ENCODE results near the gene ADAM22. TPM values are rescaled to one million over a fixed set of nuclear protein-coding genes. Genes with fewer than 3 reads are reported as not detected.
A peak's percentile ranks its signal among the peaks of the same experiment; 100 is the strongest.

Gene ADAM22
- total and polyA plus RNA-seq, 2 experiments from 2014 or later: 1.6 to 9.8 TPM

GRCh38 chr7:87926581-87927461 lies 7.2 kb upstream of the ADAM22 start:
- H3K79me2 ChIP-seq: no peaks in the 10 kb centered on the region
- no peak overlapping the region for H3K4me3 ChIP-seq
- no peaks in the 10 kb centered on the region for H3K36me3 ChIP-seq (replicated peaks; ENCODE audit: insufficient read depth, low read depth)
- H4K20me1 ChIP-seq (ENCODE audit: insufficient read depth, poor library complexity, severe bottlenecking): no peaks in the 10 kb centered on the region
- H3K27ac ChIP-seq: peak overlapping the region; percentile 94
- peak; percentile 71 for DNase-seq (ENCODE audit: low spot score)
- no peaks in the 10 kb centered on the region for H3K9me3 ChIP-seq (ENCODE audit: low read depth)
- no peaks in the 10 kb centered on the region for H3K9me2 ChIP-seq (replicated peaks; ENCODE audit: insufficient read depth)
- TF ChIP-seq CTCF (IDR thresholded peaks at IDR 0.05; ENCODE audit: poor library complexity) (peak; percentile 28), EZH2 (IDR thresholded peaks at IDR 0.05; ENCODE audit: borderline replicate concordance) (no peak)
- H3K27me3 ChIP-seq: peaks cover 3% of the 10 kb centered on the region
- H3K4me2 ChIP-seq: peak overlapping the region; percentile 23
- H2AFZ ChIP-seq: peak overlapping the region; percentile 40
- H3K4me1 ChIP-seq (ENCODE audit: insufficient read depth): no peaks in the 10 kb centered on the region
- WGBS (ENCODE audit: low lambda C conversion rate, missing lambda C conversion rate): 51% methylated on average over 6 of the region's 6 CpGs

GRCh38 chr7:87933605-87933952 lies 472 bp upstream of the ADAM22 start:
- Histone ChIP-seq H3K4me2 (peak overlapping the region; percentile 99), H3K9me3 (ENCODE audit: low read depth) (no peaks in the 10 kb centered on the region), H4K20me1 (ENCODE audit: insufficient read depth, poor library complexity, severe bottlenecking) (no peaks in the 10 kb centered on the region), H3K9me2 (replicated peaks; ENCODE audit: insufficient read depth) (no peaks in the 10 kb centered on the region), H3K79me2 (peaks cover 2% of the 10 kb centered on the region), H3K4me1 (ENCODE audit: insufficient read depth) (no peaks in the 10 kb centered on the region), H2AFZ (peak overlapping the region; percentile 58), H3K27ac (no peak overlapping the region), H3K27me3 (peaks cover 13% of the 10 kb centered on the region), H3K36me3 (replicated peaks; ENCODE audit: insufficient read depth, low read depth) (no peaks in the 10 kb centered on the region), H3K4me3 (peak overlapping the region; percentile 81)
- WGBS (ENCODE audit: low lambda C conversion rate, missing lambda C conversion rate): 9% methylated on average over 9 of the region's 9 CpGs
- TF ChIP-seq EZH2phosphoT487 (IDR thresholded peaks at IDR 0.05; ENCODE audit: low read depth, severe bottlenecking, unreplicated experiment): no peak
- no peak for TF ChIP-seq CTCF (IDR thresholded peaks at IDR 0.05; ENCODE audit: poor library complexity)
- no peak for TF ChIP-seq EZH2 (IDR thresholded peaks at IDR 0.05; ENCODE audit: borderline replicate concordance)
- no peak for DNase-seq (ENCODE audit: low spot score)

- Histone ChIP-seq H3K27ac (no peak overlapping the region), H3K79me2 (peaks cover 2% of the 10 kb centered on the region), H3K9me3 (ENCODE audit: low read depth) (no peaks in the 10 kb centered on the region), H3K27me3 (peaks cover 10% of the 10 kb centered on the region), H3K4me2 (peak overlapping the region; percentile 99), H4K20me1 (ENCODE audit: insufficient read depth, poor library complexity, severe bottlenecking) (no peaks in the 10 kb centered on the region), H2AFZ (peak overlapping the region; percentile 58), H3K4me3 (peak overlapping the region; percentile 81), H3K4me1 (ENCODE audit: insufficient read depth) (no peaks in the 10 kb centered on the region), H3K36me3 (replicated peaks; ENCODE audit: insufficient read depth, low read depth) (no peaks in the 10 kb centered on the region), H3K9me2 (replicated peaks; ENCODE audit: insufficient read depth) (no peaks in the 10 kb centered on the region)
- DNase-seq (ENCODE audit: low spot score): peak; percentile 23
- WGBS (ENCODE audit: low lambda C conversion rate, missing lambda C conversion rate): 8% methylated on average over 26 of the region's 47 CpGs
- TF ChIP-seq EZH2 (IDR thresholded peaks at IDR 0.05; ENCODE audit: borderline replicate concordance) (no peak), EZH2phosphoT487 (IDR thresholded peaks at IDR 0.05; ENCODE audit: low read depth, severe bottlenecking, unreplicated experiment) (no peak), CTCF (IDR thresholded peaks at IDR 0.05; ENCODE audit: poor library complexity) (no peak)
Observed at GRCh38 chr7:87934699-87935383, 790 bp downstream of the ADAM22 start.

Measured in hepatocyte (in vitro differentiated cells).